Endothelial cell of umbilical vein (primary cell): Measurements from ENCODE around the gene ARHGEF37. TPM values are rescaled to one million over a fixed set of nuclear protein-coding genes. Genes with fewer than 3 reads are reported as not detected.

ENCODE experiments used
- BruUV-seq: library from RNA; stranded (reverse); fragments of 400-500 nt; replicated peaks from 2 replicates; lab custom pipeline; 2021; lab: Mats Ljungman, UMichigan
- CTCF ChIA-PET: fragments of 300-600, 350-600 bp; sonication (Branson Sonifier 250); formaldehyde crosslinking; loops from one replicate; lab custom pipeline; 2021; ENCODE audit warnings: antibody characterized with exemption, inconsistent platforms; lab: Charles Lee
- POLR2A ChIA-PET: fragments of 300-600, 350-600 bp; sonication (Branson Sonifier 250); formaldehyde crosslinking; loops from one replicate; lab custom pipeline; 2021; ENCODE audit warnings: antibody characterized with exemption, inconsistent platforms; lab: Charles Lee
- DNase-seq: peaks from one replicate; pipeline ENCODE4 v3.0.0-alpha.2; 2011; ENCODE audit warnings: low read depth, low spot score
- FAIRE-seq: peaks from 2 replicates; lab custom pipeline; 2011; peaks lifted over from hg19 to GRCh38; lab: Jason Lieb, UNC
- H2AFZ ChIP-seq: 2 replicates; pipeline ENCODE4 v1.6.0; 2012; ENCODE audit warnings: low read depth, low read length, control low read depth, inconsistent platforms
- H3K27ac ChIP-seq: 2 replicates; pipeline ENCODE4 v1.5.1; 2011; ENCODE audit warnings: low read depth, mild to moderate bottlenecking, control low read depth, low read length, moderate library complexity; ENCODE audit not compliant: insufficient read depth
- H3K27me3 ChIP-seq, 2 experiments: 2 replicates each; pipeline versions ENCODE4 v1.6.0 to v1.6.1; 2011; ENCODE audit warnings: low read length in 2 of 2, mixed read lengths in 1 of 2; ENCODE audit not compliant: control insufficient read depth in 2 of 2, insufficient read depth in 2 of 2
- H3K36me3 ChIP-seq, 2 experiments: 2 replicates in 1 of 2; 3 replicates in 1 of 2; pipeline ENCODE4 v1.5.1; 2011; ENCODE audit warnings: low read length in 2 of 2, mild to moderate bottlenecking in 1 of 2, moderate library complexity in 1 of 2; ENCODE audit not compliant: control insufficient read depth in 2 of 2, insufficient read depth in 2 of 2; ENCODE audit errors: extremely low read depth in 1 of 2
- H3K4me1 ChIP-seq: 3 replicates; pipeline ENCODE4 v1.5.1; 2011; ENCODE audit warnings: mild to moderate bottlenecking, low read length; ENCODE audit not compliant: control insufficient read depth, insufficient read depth; ENCODE audit errors: extremely low read depth
- H3K4me2 ChIP-seq: 2 replicates; pipeline ENCODE4 v1.6.1; 2011; ENCODE audit warnings: low read length, control low read depth, mixed read lengths; ENCODE audit not compliant: insufficient read depth
- H3K4me3 ChIP-seq, 3 experiments: fragments of 200-600 bp in 1 of 3; sonication (generic), shearing (Covaris generic) in 1 of 3; replicated peaks in 1 of 3; 2 replicates each; pipeline ENCODE4 v1.5.1; 2011 to 2016; ENCODE audit warnings: control low read depth in 3 of 3, low read length in 3 of 3, mild to moderate bottlenecking in 2 of 3, inconsistent platforms in 1 of 3, low read depth in 1 of 3, moderate library complexity in 1 of 3; ENCODE audit not compliant: insufficient read depth in 1 of 3
- H3K79me2 ChIP-seq: 2 replicates; pipeline ENCODE4 v1.6.0; 2012; ENCODE audit warnings: low read length, inconsistent platforms; ENCODE audit not compliant: control insufficient read depth, insufficient read depth
- H3K9ac ChIP-seq: replicated peaks from 2 replicates; pipeline ENCODE3; 2011; ENCODE audit warnings: low read length, control low read depth; ENCODE audit not compliant: insufficient read depth; ENCODE audit errors: extremely low read depth
- H3K9me1 ChIP-seq: replicated peaks from 3 replicates; pipeline ENCODE4 v1.6.0; 2011; ENCODE audit warnings: mild to moderate bottlenecking, low read length; ENCODE audit not compliant: control insufficient read depth, insufficient read depth; ENCODE audit errors: extremely low read depth
- H3K9me3 ChIP-seq: replicated peaks from 2 replicates; pipeline ENCODE4 v1.5.1; 2012; ENCODE audit warnings: low read length, inconsistent platforms; ENCODE audit not compliant: control insufficient read depth, insufficient read depth
- H4K20me1 ChIP-seq: replicated peaks from 2 replicates; pipeline ENCODE3; 2011; ENCODE audit warnings: mild to moderate bottlenecking, low read length; ENCODE audit not compliant: control insufficient read depth, insufficient read depth; ENCODE audit errors: extremely low read depth
- EZH2 ChIP-seq: IDR thresholded peaks from 2 replicates; pipeline ENCODE4 v1.6.1; 2012; ENCODE audit warnings: borderline replicate concordance, low read depth, mild to moderate bottlenecking, moderate library complexity, low read length, inconsistent platforms; ENCODE audit not compliant: severe bottlenecking
- FOS ChIP-seq: IDR thresholded peaks from 2 replicates; pipeline ENCODE4 v1.6.1; 2011; ENCODE audit warnings: mild to moderate bottlenecking, low read length, moderate library complexity, borderline replicate concordance; ENCODE audit not compliant: insufficient read depth
- GATA2 ChIP-seq: IDR thresholded peaks from 2 replicates; pipeline ENCODE4 v1.7.0; 2011; ENCODE audit warnings: low read depth, mild to moderate bottlenecking, moderate library complexity, mixed read lengths, low read length; ENCODE audit not compliant: insufficient read length, insufficient read depth
- JUN ChIP-seq: IDR thresholded peaks from 2 replicates; pipeline ENCODE4 v1.6.1; 2011; ENCODE audit warnings: borderline replicate concordance, low read depth; ENCODE audit not compliant: insufficient read length, insufficient read depth
- MYC ChIP-seq: IDR thresholded peaks from one replicate; pipeline ENCODE4 v1.6.1; 2011; ENCODE audit warnings: mild to moderate bottlenecking, low read depth, low read length
- POLR2A ChIP-seq: IDR thresholded peaks from 2 replicates; pipeline ENCODE4 v1.6.1; 2012; ENCODE audit warnings: low read depth, mild to moderate bottlenecking, control low read depth, low read length
- POLR2AphosphoS5 ChIP-seq: IDR thresholded peaks from 2 replicates; pipeline ENCODE4 v1.6.1; 2012; ENCODE audit warnings: low read depth, mild to moderate bottlenecking, control low read depth, low read length, moderate library complexity; ENCODE audit not compliant: insufficient read depth
- dilution Hi-C: fragments of 300-500 bp; cut with MboI; formaldehyde crosslinking; loops from one replicate; pipeline ENCODE4 v1.15.0; 2019; ENCODE audit warnings: low sequenced_read_pairs; ENCODE audit not compliant: extremely low pct_ligation_motif_present
- intact Hi-C: fragments of 100-400 bp; cut with micrococcal nuclease; formaldehyde crosslinking; loops from one replicate; pipeline ENCODE4 v1.10.0; 2022
- polyA plus RNA-seq, 4 experiments: library from polyadenylated mRNA; depleted of rRNA in 3 of 4; stranded (reverse) in 3 of 4; unstranded in 1 of 4; fragments of >200 nt; gene quantifications; 2 replicates each; pipeline versions ENCODE4 v1.2.1 to v1.2.3, GENCODE V29; 2011 to 2012; ENCODE audit warnings: missing spikeins in 1 of 4
- total RNA-seq: library from RNA; stranded (reverse); gene quantifications from 2 replicates; pipeline ENCODE4 v1.2.3, GENCODE V29; 2021
- TF ChIP-seq, protein P1 (sequence below), 2 donors: IDR thresholded peaks; 1 replicate in 1 of 2; 2 replicates in 1 of 2; pipeline ENCODE4 v1.5.1; 2011; ENCODE audit warnings: low read length in 2 of 2, mild to moderate bottlenecking in 2 of 2, moderate library complexity in 2 of 2, control low read depth in 1 of 2, inconsistent platforms in 1 of 2, low read depth in 1 of 2; ENCODE audit not compliant: insufficient read depth in 1 of 2; ENCODE audit errors: extremely low read depth in 1 of 2
- TF ChIP-seq, protein P2 (sequence below): IDR thresholded peaks from 2 replicates; pipeline ENCODE4 v1.6.1; 2011; ENCODE audit not compliant: insufficient read depth, insufficient read length

Gene ARHGEF37
- total and polyA plus RNA-seq, 2 donors (not counting 3 experiments of a cell fraction or from before 2014, with no cell fraction given): 4.9 to 7.0 TPM

DNA sequence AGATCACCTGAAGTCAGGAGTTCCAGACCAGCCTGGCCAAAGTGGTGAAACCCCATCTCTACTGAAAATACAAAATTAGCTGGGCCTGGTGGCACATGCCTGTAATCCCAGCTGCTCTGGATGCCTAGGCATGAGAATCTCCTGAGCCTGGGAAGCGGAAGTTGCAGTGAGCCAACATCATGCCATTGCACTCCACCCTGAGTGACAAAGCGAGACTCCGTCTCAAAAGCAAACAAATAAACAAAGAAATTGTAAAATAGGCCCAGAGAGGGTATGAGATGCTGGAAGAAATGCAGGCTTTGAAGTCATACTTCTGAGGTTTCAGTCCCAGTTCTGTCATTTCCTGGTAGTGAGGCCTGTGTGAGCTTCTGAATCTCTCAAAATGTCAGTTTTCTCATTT is 5.3 kb upstream of the ARHGEF37 start:
- FAIRE-seq (no peak), DNase-seq (no peak)
- TF ChIP-seq MYC (no peak), FOS (no peak), EZH2 (no peak), JUN (no peak), POLR2AphosphoS5 (no peak), GATA2 (no peak), POLR2A (no peak)
- TF ChIP-seq, protein P1, sequence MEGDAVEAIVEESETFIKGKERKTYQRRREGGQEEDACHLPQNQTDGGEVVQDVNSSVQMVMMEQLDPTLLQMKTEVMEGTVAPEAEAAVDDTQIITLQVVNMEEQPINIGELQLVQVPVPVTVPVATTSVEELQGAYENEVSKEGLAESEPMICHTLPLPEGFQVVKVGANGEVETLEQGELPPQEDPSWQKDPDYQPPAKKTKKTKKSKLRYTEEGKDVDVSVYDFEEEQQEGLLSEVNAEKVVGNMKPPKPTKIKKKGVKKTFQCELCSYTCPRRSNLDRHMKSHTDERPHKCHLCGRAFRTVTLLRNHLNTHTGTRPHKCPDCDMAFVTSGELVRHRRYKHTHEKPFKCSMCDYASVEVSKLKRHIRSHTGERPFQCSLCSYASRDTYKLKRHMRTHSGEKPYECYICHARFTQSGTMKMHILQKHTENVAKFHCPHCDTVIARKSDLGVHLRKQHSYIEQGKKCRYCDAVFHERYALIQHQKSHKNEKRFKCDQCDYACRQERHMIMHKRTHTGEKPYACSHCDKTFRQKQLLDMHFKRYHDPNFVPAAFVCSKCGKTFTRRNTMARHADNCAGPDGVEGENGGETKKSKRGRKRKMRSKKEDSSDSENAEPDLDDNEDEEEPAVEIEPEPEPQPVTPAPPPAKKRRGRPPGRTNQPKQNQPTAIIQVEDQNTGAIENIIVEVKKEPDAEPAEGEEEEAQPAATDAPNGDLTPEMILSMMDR (IDR thresholded peaks at IDR 0.05; ENCODE audit: extremely low read depth in 1 of 2, insufficient read depth in 1 of 2, low read depth in 1 of 2, low read length in 2 of 2): no peak
- TF ChIP-seq, protein P2, sequence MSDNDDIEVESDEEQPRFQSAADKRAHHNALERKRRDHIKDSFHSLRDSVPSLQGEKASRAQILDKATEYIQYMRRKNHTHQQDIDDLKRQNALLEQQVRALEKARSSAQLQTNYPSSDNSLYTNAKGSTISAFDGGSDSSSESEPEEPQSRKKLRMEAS: no peak
- BruUV-seq: no TSS peak
- H3K9me3 ChIP-seq: no peaks in the 10 kb centered on the region
- dilution Hi-C loops: no loop called here
- no peaks in the 10 kb centered on the region for H3K79me2 ChIP-seq
- H2AFZ ChIP-seq: no peak overlapping the region
- H3K9me1 ChIP-seq: no peaks in the 10 kb centered on the region
- H3K36me3 ChIP-seq: no peaks in the 10 kb centered on the region
- H3K4me3 ChIP-seq: no peak overlapping the region
- no peak overlapping the region for H3K4me2 ChIP-seq
- intact Hi-C loops: no loop called here
- no peaks in the 10 kb centered on the region for H4K20me1 ChIP-seq
- ChIA-PET POLR2A (no interaction called here), CTCF (interaction anchor here (0.7 to 1.4 kb wide), 3 partner anchors 11 to 136 kb away, joined by 3 to 6 read pairs (median 3); no protein-coding TSS in a partner anchor)
- peaks cover 9% of the 10 kb centered on the region for H3K4me1 ChIP-seq
- no peaks in the 10 kb centered on the region for H3K27me3 ChIP-seq
- no peak overlapping the region for H3K27ac ChIP-seq
- H3K9ac ChIP-seq: no peak overlapping the region
